CD4-positive, alpha-beta T cell treated with Interleukin-4 for 4 hours (primary cell): ENCODE measurements around the gene OPN1SW.

Experiments used
- DNase-seq: peaks from one replicate; pipeline ENCODE4 v3.0.0-alpha.2; 2020

Gene OPN1SW, protein sequence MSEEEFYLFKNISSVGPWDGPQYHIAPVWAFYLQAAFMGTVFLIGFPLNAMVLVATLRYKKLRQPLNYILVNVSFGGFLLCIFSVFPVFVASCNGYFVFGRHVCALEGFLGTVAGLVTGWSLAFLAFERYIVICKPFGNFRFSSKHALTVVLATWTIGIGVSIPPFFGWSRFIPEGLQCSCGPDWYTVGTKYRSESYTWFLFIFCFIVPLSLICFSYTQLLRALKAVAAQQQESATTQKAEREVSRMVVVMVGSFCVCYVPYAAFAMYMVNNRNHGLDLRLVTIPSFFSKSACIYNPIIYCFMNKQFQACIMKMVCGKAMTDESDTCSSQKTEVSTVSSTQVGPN

DNA sequence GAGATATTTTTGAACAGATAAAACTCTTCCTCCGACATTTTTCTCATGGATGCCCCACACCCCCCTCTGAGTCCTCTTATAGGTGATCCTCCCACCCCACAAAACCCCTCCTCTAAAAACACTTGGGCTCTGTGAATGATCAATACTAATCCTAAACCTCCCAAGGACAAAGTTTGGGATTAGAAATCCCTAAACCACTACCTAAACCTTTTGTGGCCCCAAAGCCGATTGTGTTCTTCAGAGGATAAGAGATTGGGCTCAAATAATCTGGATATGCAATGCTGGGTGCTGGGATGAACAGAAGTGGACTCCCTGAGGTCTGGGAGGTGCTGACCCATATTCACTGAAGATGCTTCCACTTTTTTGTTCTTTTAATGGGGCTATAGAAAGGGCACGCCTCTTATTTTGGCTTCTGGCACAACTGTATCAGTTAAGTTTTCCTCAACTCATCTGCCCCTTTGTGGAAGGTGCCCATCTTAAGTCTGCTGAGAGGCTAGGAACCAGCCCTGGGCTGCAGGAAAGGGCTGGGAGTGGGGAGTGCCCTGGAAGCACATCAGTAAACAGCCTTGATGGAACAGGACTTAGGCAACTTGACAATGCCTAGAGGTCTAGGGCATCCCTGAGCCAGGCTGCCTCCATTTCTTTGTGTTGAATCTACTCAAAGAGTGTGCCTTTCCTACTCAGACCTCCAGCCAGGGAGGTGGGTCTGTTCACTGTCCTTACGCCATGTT lies at the start of gene OPN1SW:
OPN1SW (minus strand) TSS at position 51 of the 731 bp plus-strand sequence; CDS start at position 38, 13 bp downstream.
- no peak for DNase-seq

DNA sequence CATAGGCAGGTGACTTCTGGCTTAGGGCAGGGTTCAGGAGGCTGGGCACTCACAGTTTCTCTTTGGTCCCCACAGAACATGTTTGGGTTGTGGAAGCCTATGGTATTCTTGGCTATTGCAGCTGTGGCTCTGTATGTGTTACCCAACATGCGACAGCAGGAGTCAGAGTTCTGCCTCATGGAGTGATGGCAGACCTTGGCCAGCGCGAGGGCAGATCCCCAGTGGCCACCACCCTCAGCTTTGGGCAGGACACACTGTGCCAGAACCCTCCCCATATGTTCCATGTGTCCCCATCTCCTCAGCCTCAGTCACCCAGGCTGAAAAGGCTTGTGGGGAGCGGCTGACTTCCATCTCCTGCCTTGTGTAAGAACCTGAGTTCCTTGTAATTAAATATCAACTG lies 46.1 kb upstream of the OPN1SW start:
- no peak for DNase-seq

GRCh38 chr7:128818694-128819093 lies 43.1 kb upstream of the OPN1SW start:
- DNase-seq, result no peak

GRCh38 chr7:128815289-128815942 lies 39.8 kb upstream of the OPN1SW start:
- DNase-seq, result no peak

GRCh38 chr7:128814499-128814898 lies 38.9 kb upstream of the OPN1SW start:
- no peak for DNase-seq

GRCh38 chr7:128812514-128813168 lies 37.0 kb upstream of the OPN1SW start:
- no peak for DNase-seq

GRCh38 chr7:128811631-128812430 lies 36.2 kb upstream of the OPN1SW start:
- DNase-seq, result no peak

GRCh38 chr7:128810997-128811396 lies 35.4 kb upstream of the OPN1SW start:
- DNase-seq, result no peak

DNA sequence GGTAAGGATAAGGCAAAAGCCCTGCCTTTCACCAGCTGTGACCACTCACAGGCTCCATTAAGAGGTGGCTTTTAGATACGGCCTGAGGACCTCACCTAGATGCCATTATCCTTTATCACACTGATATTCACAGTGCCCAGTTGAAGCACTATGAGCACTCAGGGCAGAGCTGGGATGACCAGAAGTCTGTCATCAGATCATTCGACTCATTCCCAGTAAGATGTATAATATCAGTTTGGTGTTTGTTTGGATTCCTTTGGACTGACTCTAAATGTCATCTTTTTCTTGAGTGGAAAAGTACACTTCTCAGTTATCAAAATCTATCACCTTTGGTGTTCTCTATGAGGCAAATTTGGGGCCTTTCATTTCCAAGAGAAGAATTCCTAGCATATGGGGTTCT lies 34.9 kb upstream of the OPN1SW start:
- no peak for DNase-seq

DNA sequence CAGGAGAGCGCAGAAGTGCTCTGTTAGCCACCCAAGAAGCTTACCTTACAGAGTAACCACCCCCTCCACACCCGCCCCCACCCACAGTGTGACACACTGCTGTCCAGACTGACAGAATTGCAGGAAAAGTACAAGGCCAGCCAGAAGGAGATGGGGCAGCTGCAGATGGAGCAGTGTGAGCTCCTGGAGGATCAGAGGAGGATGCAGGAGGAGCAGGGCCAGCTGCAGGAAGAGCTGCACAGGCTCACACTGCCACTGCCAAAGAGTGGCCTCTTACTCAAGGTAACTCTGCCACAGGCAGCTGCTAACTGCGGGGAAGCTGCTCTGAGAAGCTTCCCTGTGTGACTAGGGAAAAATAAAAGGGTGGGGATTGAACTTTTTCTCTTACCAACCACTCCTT lies 33.8 kb upstream of the OPN1SW start:
- DNase-seq, result no peak

DNA sequence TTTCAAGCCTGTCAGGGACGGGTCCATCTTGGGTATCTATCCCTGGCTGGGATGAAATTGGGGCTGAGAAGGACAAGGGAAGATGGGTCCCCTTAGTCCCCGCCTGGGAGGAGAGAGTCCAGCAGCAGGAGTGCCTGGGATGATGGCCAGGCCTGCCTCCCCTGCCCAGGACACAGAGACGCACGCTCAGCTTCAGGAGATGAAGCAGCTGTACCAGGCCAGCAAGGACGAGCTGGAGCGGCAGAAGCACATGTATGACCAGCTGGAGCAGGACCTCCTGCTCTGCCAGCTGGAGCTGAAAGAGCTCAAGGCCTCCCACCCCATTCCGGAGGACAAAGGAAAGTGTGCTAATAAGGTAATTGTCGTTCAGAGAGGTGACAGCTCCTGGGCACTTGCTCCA lies 31.6 kb upstream of the OPN1SW start:
- DNase-seq, result no peak

- no peak for DNase-seq
Measured at GRCh38 chr7:128805225-128805624, 29.6 kb upstream of the OPN1SW start.

GRCh38 chr7:128804484-128804883 lies 28.9 kb upstream of the OPN1SW start:
- DNase-seq, result no peak

DNA sequence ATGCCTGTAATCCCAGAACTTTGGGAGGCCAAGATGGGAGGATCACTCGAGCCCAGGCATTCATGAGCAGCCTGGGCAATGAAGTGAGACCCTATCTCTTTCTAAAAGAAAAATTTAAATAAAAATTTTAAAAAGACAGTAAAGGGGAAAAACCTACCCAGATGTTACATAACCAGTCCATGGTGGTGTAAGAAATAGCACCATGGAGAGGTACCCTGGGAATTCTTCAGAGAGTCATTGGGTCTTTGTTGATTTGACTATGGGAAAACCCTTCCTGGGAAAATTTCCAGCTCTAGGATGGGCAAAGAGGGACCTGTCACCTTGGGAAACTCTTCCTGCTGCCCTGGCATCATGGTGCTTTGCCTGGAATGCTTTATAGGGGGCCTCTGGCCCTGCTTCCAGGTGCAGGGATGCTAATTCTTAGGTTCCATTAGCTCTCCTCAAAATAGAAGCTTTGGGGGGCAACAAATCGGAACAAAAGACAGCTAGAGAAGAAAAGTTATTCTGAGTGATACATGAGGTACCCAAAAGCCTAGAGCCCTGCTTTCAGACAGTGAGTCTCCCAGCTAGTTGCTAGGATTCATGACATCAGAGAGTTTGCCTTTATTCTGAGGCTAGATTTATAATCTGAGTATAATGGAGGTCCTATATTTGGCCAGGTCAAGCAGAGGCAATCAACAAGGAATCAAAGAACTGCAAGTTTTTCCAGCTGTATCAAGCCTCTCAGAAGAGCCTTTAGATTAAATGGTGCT lies 26.2 kb upstream of the OPN1SW start:
- no peak for DNase-seq

DNA sequence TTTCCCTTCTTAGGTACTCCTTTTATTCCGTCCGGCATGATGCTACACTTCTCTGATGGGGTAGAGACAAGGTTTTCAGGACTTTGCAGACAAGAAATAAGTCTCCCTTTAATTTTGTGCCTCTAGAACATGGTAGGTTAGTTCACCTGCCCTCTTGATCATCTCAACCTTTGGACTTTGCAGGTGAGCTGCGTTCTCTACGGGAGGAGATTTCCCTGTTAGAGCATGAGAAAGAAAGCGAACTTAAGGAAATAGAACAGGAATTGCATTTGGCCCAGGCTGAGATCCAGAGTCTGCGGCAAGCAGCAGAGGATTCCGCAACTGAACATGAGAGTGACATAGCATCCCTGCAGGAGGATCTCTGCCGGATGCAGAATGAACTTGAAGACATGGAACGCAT lies 25.4 kb upstream of the OPN1SW start:
- no peak for DNase-seq

GRCh38 chr7:128800567-128800966 lies 25.0 kb upstream of the OPN1SW start:
- DNase-seq, result no peak

DNA sequence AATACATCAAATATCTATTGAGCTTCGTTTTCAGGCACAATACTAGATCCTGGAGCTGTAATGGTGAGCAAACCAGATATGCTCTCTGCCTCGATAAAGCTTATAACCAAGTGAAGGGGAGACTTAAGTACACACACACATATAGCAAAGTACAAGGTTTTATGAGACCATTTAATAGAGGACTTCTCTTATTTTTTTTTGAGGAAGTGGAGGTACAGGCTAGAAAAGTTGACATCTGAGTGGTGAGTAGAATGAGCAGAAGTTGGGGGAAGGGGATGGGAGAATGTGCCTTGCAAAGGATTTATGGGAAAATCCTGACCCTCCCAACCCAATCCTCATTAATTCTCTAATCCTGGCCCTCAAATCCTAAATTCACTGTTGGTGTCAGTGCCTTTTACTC lies 23.9 kb upstream of the OPN1SW start:
- DNase-seq, result no peak

- no peak for DNase-seq
Measured at GRCh38 chr7:128796327-128796726, 20.7 kb upstream of the OPN1SW start.

- no peak for DNase-seq
Measured at GRCh38 chr7:128795129-128795528, 19.5 kb upstream of the OPN1SW start.

GRCh38 chr7:128794436-128794835 lies 18.8 kb upstream of the OPN1SW start:
- no peak for DNase-seq

- no peak for DNase-seq
Measured at GRCh38 chr7:128794020-128794419, 18.4 kb upstream of the OPN1SW start.

DNA sequence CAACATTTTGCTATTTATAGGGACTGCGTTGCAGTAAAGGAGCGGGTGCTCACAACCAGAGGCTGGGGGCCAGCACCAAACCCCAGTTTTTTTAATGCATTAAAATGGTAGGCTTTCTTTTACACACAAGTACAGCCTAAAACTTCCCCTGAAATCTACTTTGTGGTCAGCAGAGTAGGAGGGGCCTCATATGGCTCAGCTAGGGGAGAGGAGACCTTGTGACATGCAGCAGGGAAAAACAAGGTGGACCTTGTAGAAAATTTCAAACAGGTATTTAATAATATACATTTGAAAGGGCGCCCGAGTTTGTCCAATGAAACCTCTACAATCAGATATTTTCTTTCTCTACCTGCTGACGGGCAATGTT lies 17.6 kb upstream of the OPN1SW start:
- no peak for DNase-seq
